Choroid plexus epithelial cell (primary cell): ENCODE data around the gene FKBP2.

Source experiments
- DNase-seq: peaks from one replicate; pipeline ENCODE4 v3.0.0-alpha.2; 2010; ENCODE audit warnings: low read depth
- H3K4me3 ChIP-seq: 2 replicates; pipeline ENCODE4 v1.5.1; 2011; ENCODE audit warnings: low read depth, mild to moderate bottlenecking, control low read depth, low read length, moderate library complexity
- TF ChIP-seq, protein P1 (sequence below): conservative IDR thresholded peaks from 2 replicates; pipeline ENCODE4 v1.5.1; 2011; ENCODE audit warnings: low read depth, mild to moderate bottlenecking, control low read depth, inconsistent platforms, low read length, moderate library complexity

The FKBP2 gene

DNA sequence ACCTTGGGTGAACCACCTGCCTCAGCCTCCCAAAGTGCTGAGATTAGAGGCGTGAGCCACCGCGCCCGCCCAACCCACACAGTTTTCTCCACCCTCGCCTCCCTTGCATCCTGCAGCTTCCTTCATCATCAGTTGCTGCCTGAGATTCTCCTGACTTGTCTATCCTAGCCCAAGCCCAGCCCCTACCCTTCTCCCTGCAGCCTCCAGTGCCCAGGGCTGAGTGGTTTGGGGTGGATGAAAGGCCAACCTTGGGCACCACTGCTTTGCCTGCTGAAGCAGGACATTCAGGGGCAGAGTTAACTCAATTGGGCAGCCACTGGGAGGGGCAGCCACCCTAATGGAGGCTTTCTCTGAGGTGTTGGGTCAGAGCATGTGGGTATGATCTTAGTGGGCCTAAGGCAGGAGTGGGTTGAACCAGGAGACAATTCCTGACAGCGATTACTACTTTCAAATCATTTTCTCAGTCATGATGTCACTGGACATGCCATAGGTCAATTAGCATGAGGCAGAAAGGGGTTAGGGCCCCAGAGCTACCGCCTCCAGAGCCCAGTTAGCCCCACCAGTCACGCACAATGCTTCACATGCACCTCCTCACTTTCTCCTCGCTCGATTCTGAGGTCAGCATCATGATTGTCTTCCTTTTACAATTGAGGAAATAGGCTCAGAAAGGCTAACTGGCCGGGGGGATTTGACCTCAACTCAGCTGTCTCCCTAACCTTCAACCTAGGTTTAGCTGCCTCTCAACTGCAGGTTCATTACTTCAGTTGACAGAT is 1.0 kb upstream of the FKBP2 start:
- DNase-seq: no peak
- H3K4me3 ChIP-seq: peak overlapping the region; percentile 84
- TF ChIP-seq, protein P1, sequence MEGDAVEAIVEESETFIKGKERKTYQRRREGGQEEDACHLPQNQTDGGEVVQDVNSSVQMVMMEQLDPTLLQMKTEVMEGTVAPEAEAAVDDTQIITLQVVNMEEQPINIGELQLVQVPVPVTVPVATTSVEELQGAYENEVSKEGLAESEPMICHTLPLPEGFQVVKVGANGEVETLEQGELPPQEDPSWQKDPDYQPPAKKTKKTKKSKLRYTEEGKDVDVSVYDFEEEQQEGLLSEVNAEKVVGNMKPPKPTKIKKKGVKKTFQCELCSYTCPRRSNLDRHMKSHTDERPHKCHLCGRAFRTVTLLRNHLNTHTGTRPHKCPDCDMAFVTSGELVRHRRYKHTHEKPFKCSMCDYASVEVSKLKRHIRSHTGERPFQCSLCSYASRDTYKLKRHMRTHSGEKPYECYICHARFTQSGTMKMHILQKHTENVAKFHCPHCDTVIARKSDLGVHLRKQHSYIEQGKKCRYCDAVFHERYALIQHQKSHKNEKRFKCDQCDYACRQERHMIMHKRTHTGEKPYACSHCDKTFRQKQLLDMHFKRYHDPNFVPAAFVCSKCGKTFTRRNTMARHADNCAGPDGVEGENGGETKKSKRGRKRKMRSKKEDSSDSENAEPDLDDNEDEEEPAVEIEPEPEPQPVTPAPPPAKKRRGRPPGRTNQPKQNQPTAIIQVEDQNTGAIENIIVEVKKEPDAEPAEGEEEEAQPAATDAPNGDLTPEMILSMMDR: no peak

DNA sequence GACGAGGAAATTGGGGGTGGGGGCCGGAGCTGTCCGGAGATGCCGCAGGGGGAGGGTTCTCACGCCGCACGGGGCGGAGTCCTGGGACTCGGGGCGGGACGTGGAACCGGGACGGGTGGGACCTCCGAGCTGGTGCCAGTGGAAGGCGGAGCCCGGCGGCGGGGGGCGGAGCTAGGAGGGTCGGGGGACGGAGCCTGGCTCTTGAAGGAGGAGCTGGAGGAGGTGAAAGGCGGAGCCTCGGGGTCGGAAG is 271 bp downstream of the FKBP2 start:
- peak; percentile 100 for DNase-seq
- TF ChIP-seq, protein P1: no peak
- H3K4me3 ChIP-seq: peak overlapping the region; percentile 91

DNA sequence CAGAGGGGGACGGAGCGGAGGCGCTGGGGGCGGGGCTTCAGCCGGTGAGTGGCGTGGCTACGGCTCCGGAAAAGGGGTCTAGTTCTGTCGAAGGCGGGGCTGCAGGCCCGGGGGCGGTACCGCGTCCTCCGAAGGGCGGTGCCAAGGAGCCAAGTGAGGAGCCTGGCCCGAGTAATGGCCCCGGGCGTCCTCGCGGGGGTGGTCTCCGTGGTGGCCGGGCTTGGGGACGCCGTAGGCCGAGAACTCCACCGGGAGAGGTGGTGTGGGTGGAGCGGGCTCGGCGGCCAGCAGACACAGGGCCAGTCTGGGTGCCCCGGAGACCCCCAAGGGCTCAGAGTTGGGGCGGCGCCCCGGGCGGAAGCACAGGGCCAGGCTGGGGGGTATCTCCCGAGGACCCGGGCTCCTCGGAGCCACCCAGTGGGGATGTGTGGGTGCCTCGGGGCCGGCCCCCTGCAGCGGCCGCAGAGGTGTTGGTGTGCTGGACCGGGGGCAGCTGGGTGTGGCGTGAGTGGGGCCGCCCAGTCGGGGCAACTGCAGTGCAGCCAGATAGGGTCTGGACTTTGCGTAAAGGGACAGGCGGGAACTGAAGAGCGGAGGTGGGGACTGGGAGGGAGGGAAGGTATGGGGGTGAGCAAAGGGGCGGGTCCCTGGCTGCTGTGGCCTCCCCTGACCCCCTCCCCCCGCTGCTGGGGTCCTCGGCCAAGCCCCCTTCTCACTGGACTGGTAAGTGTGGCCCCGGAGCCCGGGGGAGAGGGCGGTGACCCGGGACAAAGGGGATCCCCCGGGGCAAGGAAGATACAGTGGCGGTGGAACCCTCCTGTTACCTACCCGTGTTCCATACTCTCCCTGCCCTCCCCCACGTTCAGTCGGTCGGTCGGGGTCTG is 838 bp downstream of the FKBP2 start:
- peak overlapping the region; percentile 91 for H3K4me3 ChIP-seq
- DNase-seq: no peak
- TF ChIP-seq, protein P1: no peak

DNA sequence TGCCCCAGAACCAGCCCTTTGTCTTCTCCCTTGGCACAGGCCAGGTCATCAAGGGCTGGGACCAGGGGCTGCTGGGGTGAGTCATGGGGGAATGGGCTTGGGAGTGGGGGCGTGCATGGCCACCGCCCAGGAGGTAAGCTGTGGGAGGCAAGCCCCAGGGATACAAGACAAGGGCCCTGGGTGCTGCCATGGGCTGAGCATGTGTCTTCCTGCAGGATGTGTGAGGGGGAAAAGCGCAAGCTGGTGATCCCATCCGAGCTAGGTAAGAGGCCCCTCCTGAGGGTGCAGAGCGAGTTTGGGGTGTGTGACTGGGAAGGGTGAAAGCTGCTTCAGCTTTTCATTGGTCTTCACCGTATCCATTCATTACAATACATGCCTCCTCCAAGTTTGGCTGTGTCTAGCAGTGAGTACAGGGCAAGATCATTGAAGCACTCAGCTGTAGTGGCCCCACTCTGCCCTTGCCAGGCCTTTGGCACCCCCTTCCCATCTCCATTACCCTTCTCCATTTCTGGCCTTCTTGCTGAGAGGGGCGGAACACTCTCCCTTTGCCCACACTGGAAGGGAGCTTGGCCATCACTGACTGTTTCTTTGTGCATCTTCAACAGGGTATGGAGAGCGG is 2.5 kb downstream of the FKBP2 start:
- no peak overlapping the region for H3K4me3 ChIP-seq
- TF ChIP-seq, protein P1: no peak
- no peak for DNase-seq

DNA sequence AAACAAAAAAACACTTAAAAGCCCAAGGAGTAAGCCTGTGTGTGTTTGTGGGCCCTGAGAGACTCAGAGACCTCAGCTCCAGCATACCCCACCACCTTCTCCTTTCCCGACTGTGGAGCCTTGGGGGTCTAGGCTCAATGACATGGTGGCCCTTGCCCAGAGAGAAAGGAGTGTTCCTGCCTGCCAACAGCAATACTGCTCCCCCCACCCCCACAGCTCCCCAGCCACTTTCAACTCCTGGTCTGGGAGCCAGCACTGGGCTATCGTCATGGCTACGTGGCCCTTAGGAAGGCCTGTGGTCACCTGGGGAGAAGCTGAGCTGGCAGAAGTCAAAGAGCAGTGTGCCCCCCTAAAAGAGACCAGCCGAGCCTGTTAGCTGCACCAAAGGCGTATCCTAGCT is 3.2 kb downstream of the FKBP2 start:
- DNase-seq: no peak
- TF ChIP-seq, protein P1: no peak
- no peak overlapping the region for H3K4me3 ChIP-seq

DNA sequence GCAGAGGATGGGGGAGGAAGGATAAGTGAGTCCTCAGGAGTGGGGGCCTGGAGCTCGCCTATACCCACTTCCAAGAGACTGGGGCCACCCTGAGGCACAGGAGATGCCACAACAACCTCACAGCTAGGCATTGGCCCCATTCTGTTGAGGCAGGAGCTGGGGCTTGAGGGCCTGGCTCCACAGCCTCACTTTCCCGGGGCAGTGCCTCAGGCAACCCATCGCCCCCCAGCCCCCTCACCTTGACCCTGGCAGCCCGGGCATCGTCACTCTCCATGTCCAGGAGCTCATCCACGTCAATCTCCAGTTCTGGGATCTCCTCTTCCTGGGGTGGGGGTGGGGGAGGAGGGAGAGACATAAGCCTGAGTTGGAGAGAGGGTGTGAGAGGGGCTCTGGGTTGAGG is 4.1 kb downstream of the FKBP2 start:
- TF ChIP-seq, protein P1: no peak
- peak overlapping the region; percentile 64 for H3K4me3 ChIP-seq
- DNase-seq: no peak
